GM12891 (cell line): ENCODE data around the gene SATB2.

Source experiments
- POLR2A ChIP-seq: IDR thresholded peaks from 2 replicates; pipeline ENCODE4 v1.6.1; 2011; ENCODE audit warnings: low read depth, low read length, control low read depth
- POLR2AphosphoS5 ChIP-seq: IDR thresholded peaks from 2 replicates; pipeline ENCODE4 v1.6.1; 2011; ENCODE audit warnings: low read depth, low read length, control low read depth
- POU2F2 ChIP-seq: IDR thresholded peaks from 2 replicates; pipeline ENCODE4 v1.6.1; 2011; ENCODE audit warnings: low read depth, mild to moderate bottlenecking, control low read depth, low read length, moderate library complexity
- SPI1 ChIP-seq: IDR thresholded peaks from 2 replicates; pipeline ENCODE4 v1.6.1; 2011; ENCODE audit warnings: low read depth, low read length, control low read depth
- TAF1 ChIP-seq: IDR thresholded peaks from 2 replicates; pipeline ENCODE4 v1.6.1; 2011; ENCODE audit warnings: low read depth, low read length, control low read depth

DNA sequence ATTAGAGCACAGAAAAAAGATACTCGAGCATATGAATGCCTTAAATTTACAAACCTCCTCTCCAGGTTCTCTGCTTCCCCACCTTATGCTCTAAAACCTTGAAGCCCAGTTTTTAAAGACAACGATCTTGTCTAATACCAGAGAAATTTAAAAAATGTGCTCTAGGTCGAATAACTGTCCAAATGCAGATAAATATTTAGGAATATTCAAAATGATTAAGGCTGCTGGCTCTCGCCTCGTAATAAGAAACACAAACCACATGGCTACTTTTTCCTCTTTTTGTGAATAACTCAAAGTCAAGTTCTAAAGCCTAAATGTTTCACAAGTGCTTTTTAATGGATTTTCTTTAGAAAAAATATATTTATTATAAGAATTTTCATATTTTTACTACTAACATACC is 101.3 kb downstream of the SATB2 start:
- no peak for TF ChIP-seq TAF1
- no peak for TF ChIP-seq POLR2A
- TF ChIP-seq SPI1 = no peak
- TF ChIP-seq POLR2AphosphoS5 = no peak
- TF ChIP-seq POU2F2 = no peak
